ENCODE results near the gene ANKRD33. TPM values are rescaled to one million over a fixed set of nuclear protein-coding genes. Genes with fewer than 3 reads are reported as not detected.
A peak's percentile ranks its signal among the peaks of the same experiment; 100 is the strongest.

Gene ANKRD33
- total and polyA plus RNA-seq, 8 donors, result not detected

GRCh38 chr12:51917746-51918453 lies 30.0 kb downstream of the ANKRD33 start:
- no peak for FAIRE-seq
- Histone ChIP-seq H3K27ac (no peak overlapping the region), H3K9me3 (no peaks in the 10 kb centered on the region), H3K4me3 (no peak overlapping the region), H3K4me1 (peaks cover 0 to 4% (median 0%) of the 10 kb centered on the region in 3 donors), H3K36me3 (peaks cover 0 to 4% (median 0%) of the 10 kb centered on the region in 3 donors), H3K27me3 (no peaks in the 10 kb centered on the region)
- no peak for TF ChIP-seq CTCF (IDR thresholded peaks at IDR 0.05)
- ATAC-seq, result peak in 2 of 4 donors; percentile 22 to 28
- intact Hi-C loops (cut with DNase I), result no loop called here
- DNase-seq, result peak in 2 of 6 donors; percentile 11 to 39
- WGBS, 2 donors, result 41 to 46% methylated on average over 16 of the region's 16 CpGs

- ATAC-seq (no peak), FAIRE-seq (no peak), DNase-seq (peak in 1 of 6 donors; percentile 38)
- Histone ChIP-seq H3K4me1 (peaks cover 0 to 8% (median 0%) of the 10 kb centered on the region in 3 donors), H3K27ac (no peak overlapping the region), H3K27me3 (no peaks in the 10 kb centered on the region), H3K4me3 (no peak overlapping the region), H3K36me3 (peaks cover 0 to 4% (median 0%) of the 10 kb centered on the region in 3 donors), H3K9me3 (no peaks in the 10 kb centered on the region)
- WGBS, 2 donors, result 73 to 81% methylated on average over 2 of the region's 2 CpGs
- no peak for TF ChIP-seq CTCF (IDR thresholded peaks at IDR 0.05)
- intact Hi-C loops (cut with DNase I), result loop anchor here in 1 of 3 donors (5.0 kb wide), 1 partner anchor 62 kb away; no protein-coding TSS in a partner anchor
These were observed 32.1 kb downstream of the ANKRD33 start for GRCh38 chr12:51920046-51920445.

- H3K4me3 ChIP-seq, result no peak overlapping the region
- H3K36me3 ChIP-seq, result no peaks in the 10 kb centered on the region
- WGBS, 2 donors, result 63 to 71% methylated on average over 7 of the region's 7 CpGs
- peaks cover 0 to 8% (median 0%) of the 10 kb centered on the region in 3 donors for H3K4me1 ChIP-seq
- intact Hi-C loops (cut with DNase I), result loop anchor here in 1 of 3 donors (5.0 kb wide), 1 partner anchor 61 kb away; no protein-coding TSS in a partner anchor
- H3K27me3 ChIP-seq, result no peaks in the 10 kb centered on the region
- ATAC-seq (no peak), DNase-seq (peak in 1 of 6 donors; percentile 49), FAIRE-seq (no peak)
- H3K9me3 ChIP-seq, result no peaks in the 10 kb centered on the region
- no peak overlapping the region for H3K27ac ChIP-seq
- no peak for TF ChIP-seq CTCF (IDR thresholded peaks at IDR 0.05)
These were observed 33.3 kb downstream of the ANKRD33 start for GRCh38 chr12:51921017-51921725.

GRCh38 chr12:51922146-51922545 lies 34.2 kb downstream of the ANKRD33 start:
- intact Hi-C loops (cut with DNase I), result loop anchor here in 1 of 3 donors (5.0 kb wide), 1 partner anchor 60 kb away; no protein-coding TSS in a partner anchor
- peak overlapping the region in 2 of 4 donors; percentile 35 to 74 for H3K27ac ChIP-seq

More at GRCh38 chr12:51922146-51922545, 34.2 kb downstream of the ANKRD33 start:
- no peak for ATAC-seq
- no peak overlapping the region for H3K4me3 ChIP-seq
- H3K9me3 ChIP-seq, result no peaks in the 10 kb centered on the region
- peaks cover 0 to 8% (median 0%) of the 10 kb centered on the region in 3 donors for H3K4me1 ChIP-seq
- no peak for FAIRE-seq
- H3K27me3 ChIP-seq, result no peaks in the 10 kb centered on the region
- TF ChIP-seq CTCF (IDR thresholded peaks at IDR 0.05), result no peak
- H3K36me3 ChIP-seq, result no peaks in the 10 kb centered on the region
- DNase-seq, result peak in 1 of 6 donors; percentile 27
- 89 to 100% methylated on average over 2 of the region's 2 CpGs for WGBS, 2 donors

Data from pancreas (tissue), 10 donors.